Fibroblast of pulmonary artery (primary cell): ENCODE results near the gene PIPOX.
"Not testable (repeated sequence)": the region's sequence is repeated elsewhere in the genome, so short reads cannot be mapped to it uniquely, and the experiment has no call there.

Source experiments
- DNase-seq: peaks from one replicate; pipeline ENCODE4 v3.0.0-alpha.2; 2010; ENCODE audit warnings: low read depth
- H3K4me3 ChIP-seq: replicated peaks from 2 replicates; pipeline ENCODE4 v1.5.1; 2011; ENCODE audit warnings: low read depth, mild to moderate bottlenecking, control low read depth, low read length, moderate library complexity
- TF ChIP-seq, protein P1 (sequence below): IDR thresholded peaks from 2 replicates; pipeline ENCODE4 v1.5.1; 2011; ENCODE audit warnings: mild to moderate bottlenecking, control low read depth, low read length, inconsistent platforms; ENCODE audit errors: missing control alignments

PIPOX gene

DNA sequence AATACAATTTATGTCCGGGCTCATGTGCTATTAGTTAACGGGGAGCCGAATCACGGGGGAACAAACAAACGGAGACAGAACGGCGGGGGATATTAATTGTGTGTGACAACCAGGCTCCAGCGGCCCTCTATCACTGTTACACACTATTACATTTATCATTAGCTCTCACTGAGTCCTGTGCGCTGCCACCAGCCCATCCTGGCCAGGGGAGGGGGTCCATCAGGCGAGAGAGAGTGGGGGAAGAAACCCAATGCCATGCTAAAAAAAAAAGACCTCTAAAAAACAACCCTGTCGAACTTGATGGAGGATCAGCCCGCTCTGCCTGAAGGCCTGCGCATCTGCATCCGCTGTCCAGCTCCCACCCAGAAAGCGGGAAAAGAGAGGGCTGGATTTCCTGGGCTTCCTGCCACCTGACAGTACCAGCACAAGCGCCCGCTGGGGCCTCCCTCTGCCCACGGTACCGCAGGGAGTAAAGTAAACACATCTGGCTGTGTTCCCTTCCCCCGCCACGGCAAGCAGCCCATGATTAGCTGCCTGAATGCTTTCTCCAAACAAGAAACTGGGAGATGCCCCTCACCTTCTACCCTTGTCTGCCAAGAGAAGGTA lies 41.7 kb downstream of the PIPOX start:
- TF ChIP-seq, protein P1, sequence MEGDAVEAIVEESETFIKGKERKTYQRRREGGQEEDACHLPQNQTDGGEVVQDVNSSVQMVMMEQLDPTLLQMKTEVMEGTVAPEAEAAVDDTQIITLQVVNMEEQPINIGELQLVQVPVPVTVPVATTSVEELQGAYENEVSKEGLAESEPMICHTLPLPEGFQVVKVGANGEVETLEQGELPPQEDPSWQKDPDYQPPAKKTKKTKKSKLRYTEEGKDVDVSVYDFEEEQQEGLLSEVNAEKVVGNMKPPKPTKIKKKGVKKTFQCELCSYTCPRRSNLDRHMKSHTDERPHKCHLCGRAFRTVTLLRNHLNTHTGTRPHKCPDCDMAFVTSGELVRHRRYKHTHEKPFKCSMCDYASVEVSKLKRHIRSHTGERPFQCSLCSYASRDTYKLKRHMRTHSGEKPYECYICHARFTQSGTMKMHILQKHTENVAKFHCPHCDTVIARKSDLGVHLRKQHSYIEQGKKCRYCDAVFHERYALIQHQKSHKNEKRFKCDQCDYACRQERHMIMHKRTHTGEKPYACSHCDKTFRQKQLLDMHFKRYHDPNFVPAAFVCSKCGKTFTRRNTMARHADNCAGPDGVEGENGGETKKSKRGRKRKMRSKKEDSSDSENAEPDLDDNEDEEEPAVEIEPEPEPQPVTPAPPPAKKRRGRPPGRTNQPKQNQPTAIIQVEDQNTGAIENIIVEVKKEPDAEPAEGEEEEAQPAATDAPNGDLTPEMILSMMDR, result no peak
- DNase-seq, result no peak
- H3K4me3 ChIP-seq, result no peak overlapping the region

DNA sequence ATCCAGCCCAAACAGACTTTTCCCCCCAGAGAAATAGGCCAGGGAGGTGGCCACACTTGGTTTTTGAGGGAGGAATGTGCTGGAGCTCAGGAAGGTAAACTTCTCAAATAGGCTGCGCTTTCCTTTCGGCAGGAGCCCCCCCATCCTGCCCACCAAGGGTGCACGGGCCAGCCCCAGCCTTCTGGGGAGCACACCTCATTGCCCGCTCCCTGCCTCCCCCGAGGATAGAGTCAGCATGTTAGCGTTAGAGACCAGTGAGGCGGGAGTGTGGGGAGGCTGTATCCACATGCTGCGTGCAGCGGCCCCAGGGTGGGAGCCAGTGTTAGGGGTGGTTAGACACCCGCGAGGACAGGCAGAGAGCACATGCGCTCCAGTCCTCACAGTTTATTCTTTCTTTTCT lies 42.3 kb downstream of the PIPOX start:
- no peak for DNase-seq
- TF ChIP-seq, protein P1, result no peak
- no peak overlapping the region for H3K4me3 ChIP-seq

DNA sequence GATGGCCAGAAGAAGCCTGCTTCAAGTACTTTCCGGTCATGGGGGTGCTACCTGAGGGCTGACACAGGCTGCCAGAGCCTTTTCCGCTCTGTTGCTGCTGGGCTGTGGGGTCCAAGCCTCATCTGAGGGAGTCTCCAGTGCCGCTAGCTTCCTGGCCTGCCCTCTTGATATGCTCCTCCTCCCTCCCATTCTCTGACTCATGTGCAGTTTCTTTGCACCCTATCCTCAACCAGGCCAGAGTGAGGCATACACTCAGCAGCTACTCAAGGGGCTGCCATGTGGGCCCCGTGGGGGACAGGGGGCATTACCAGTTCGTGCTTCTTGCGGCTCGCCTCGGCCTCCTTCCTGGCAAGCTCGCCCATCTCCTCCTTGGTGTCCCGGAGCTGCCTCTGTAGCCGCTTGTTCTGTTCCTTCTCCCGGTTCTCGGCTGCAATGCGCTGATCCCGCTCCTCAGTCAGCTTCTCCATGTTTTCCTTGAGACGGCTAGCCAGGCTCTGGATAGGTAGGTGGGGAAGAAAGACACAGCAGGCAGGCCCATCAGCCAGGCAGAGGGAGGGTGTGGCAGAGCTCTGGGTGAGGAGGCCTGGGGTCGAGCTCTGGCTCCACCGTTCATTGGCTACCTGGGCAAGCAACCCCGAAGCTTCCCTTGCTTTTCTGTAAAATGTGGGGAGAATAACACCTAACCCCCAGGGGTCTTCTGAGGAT lies 43.8 kb downstream of the PIPOX start:
- H3K4me3 ChIP-seq, result no peak overlapping the region
- TF ChIP-seq, protein P1, result no peak
- no peak for DNase-seq

DNA sequence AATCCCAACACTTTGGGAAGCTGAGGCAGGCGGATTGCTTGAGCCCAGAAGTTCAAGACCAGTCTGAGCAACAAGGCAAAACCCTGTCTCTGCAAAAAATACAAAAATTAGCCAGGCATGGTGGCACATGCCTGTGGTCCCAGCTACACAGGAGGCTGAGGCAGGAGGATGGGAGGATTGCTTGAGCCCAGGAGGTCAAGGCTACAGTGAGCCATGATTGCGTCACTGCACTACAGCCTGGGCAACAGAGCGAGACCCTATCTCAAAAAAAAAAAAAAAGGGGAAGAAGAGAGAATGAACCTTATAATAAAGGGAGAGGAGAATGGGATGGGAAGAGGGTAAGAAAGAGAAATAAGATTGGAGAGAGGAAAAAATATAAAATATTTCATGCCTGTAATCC lies 45.8 kb downstream of the PIPOX start:
- not testable (repeated sequence) for H3K4me3 ChIP-seq, DNase-seq

DNA sequence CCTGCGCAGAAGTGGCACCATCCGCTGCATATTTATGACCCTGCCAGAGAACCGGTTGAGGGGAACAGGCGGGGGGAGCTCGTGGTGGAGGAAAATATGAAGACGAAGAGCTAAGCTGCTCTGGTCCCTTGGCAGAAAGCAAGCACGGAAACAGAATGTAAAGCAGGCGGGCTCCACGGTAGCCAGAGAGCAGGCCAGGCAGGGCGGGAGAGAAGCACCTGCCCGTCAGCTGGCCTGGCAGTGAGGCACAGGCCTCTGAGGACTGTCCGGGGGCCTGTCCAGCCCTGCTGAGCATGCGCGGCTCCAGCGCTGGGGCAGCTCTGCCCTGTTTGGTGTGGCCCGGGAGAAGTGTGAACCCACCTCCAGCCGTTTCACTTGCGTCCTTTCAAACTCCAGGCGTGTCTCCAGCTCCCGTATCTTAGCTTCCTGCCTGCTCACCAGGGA lies 46.7 kb downstream of the PIPOX start:
- TF ChIP-seq, protein P1, result no peak
- DNase-seq, result no peak
- H3K4me3 ChIP-seq, result no peak overlapping the region

DNA sequence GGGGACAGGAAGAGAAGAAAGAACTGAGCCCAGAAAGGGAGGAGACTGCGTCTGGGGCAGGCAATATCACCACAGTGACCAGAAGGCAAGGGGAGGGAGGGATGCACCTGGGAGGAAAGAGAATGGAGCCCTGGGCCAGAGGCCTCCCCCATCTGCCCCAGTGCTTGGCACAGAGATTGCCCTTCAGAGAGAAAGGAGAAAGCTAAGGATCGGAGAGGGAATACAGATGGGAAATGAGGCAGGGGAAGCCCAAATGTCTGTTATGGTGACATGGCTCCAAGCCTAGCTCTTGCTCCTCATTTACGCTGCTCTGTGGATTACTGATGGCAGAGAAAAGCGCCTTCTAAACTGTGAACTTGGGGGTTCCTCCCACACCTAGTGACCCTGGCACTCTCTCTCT lies 47.2 kb downstream of the PIPOX start:
- DNase-seq, result no peak
- TF ChIP-seq, protein P1, result no peak
- no peak overlapping the region for H3K4me3 ChIP-seq

DNA sequence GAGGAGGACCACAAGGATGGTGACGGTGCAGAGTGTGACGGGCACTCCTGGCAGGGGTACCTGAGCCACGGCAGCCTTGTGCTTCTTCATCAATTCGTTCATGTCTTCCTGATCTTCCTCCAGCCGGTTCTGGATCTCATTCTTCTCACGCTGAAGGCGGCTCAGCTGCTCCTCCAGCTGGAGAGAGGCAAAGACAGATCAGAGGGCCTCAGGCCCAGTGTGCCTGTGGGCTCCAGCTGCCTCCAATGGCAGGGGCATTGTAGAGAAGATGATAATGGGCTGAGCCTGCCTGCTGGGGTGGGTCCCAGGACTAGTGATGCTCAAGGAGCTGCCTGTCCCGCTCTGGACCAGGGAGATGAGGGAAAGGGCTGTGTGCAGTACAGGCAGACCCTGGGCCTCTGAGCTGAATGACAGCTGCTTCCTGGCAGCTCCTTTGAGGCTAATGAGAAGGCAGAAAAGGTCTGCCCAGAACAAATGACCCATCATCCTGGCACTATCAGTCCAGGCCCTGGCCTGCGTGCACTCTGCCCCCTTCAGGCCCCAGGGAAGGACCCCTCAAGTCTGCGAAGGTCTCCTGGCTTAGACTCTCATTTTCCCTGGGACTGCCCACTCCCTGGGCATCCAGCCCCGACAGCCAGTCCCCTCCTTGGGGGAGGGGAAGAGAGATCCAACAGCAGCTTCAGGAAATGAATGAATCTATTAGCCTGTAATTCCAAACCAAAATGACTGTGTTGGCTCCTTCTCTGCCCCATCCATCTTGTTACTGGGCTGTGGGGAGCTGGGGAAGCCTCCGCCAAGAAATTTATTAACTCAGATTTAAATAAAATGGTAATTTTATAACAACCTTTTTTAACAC lies 48.0 kb downstream of the PIPOX start:
- TF ChIP-seq, protein P1, result no peak
- no peak for DNase-seq
- H3K4me3 ChIP-seq, result no peak overlapping the region
